HepG2 (cell line): ENCODE data around the gene SPOP.

Experiments
- CC2D1A ChIP-seq: sonication (generic); formaldehyde crosslinking; IDR thresholded peaks from 2 replicates; pipeline ENCODE4 v1.8.1; 2023; ENCODE audit warnings: mild to moderate bottlenecking, missing genetic modification reagents
- EP300 ChIP-seq, 3 experiments: sonication (generic) in 1 of 3; formaldehyde crosslinking in 1 of 3; IDR thresholded peaks; 2 replicates each; pipeline versions ENCODE4 v1.5.1 to v1.6.1; 2011 to 2020; ENCODE audit warnings: low read depth in 2 of 3, low read length in 2 of 3, borderline replicate concordance in 1 of 3, improper control_type of control experiment in 1 of 3, mild to moderate bottlenecking in 1 of 3, missing genetic modification reagents in 1 of 3, moderate library complexity in 1 of 3
- POLR2A ChIP-seq, 2 experiments: IDR thresholded peaks; 2 replicates each; pipeline ENCODE4 v1.6.1; 2011; ENCODE audit warnings: low read depth in 2 of 2, low read length in 2 of 2, mild to moderate bottlenecking in 1 of 2, moderate library complexity in 1 of 2; ENCODE audit not compliant: insufficient read depth in 1 of 2
- RAD21 ChIP-seq: fragments of 450-650 bp; formaldehyde crosslinking; IDR thresholded peaks from 2 replicates; pipeline ENCODE4 v1.5.0; 2020; ENCODE audit warnings: mild to moderate bottlenecking
- SALL2 ChIP-seq: sonication (generic); formaldehyde crosslinking; IDR thresholded peaks from 2 replicates; pipeline ENCODE4 v1.8.1; 2023; ENCODE audit warnings: mild to moderate bottlenecking, missing genetic modification reagents, inconsistent platforms
- ZNF567 ChIP-seq: sonication (generic); formaldehyde crosslinking; IDR thresholded peaks from 2 replicates; pipeline ENCODE4 v1.8.1; 2023; ENCODE audit warnings: mild to moderate bottlenecking, missing genetic modification reagents, borderline replicate concordance
- ZNF737 ChIP-seq: sonication (generic); formaldehyde crosslinking; IDR thresholded peaks from 2 replicates; pipeline ENCODE4 v1.5.0; 2020; ENCODE audit warnings: missing genetic modification reagents, mild to moderate bottlenecking, borderline replicate concordance
- ZSCAN30 ChIP-seq: sonication (generic); formaldehyde crosslinking; IDR thresholded peaks from 2 replicates; pipeline ENCODE4 v1.5.0; 2020; ENCODE audit warnings: mild to moderate bottlenecking, missing genetic modification reagents
- TF ChIP-seq, protein P1 (sequence below): sonication (generic); formaldehyde crosslinking; IDR thresholded peaks from 2 replicates; pipeline ENCODE4 v1.4.0; 2020; ENCODE audit warnings: missing genetic modification reagents, borderline replicate concordance
- TF ChIP-seq, protein P2 (sequence below): IDR thresholded peaks from 2 replicates; pipeline ENCODE4 v1.6.1; 2016; ENCODE audit warnings: low read depth, borderline replicate concordance
- TF ChIP-seq, protein P3 (sequence below): sonication (generic); formaldehyde crosslinking; IDR thresholded peaks from 2 replicates; pipeline ENCODE4 v1.8.0; 2022; ENCODE audit warnings: mild to moderate bottlenecking, missing genetic modification reagents; ENCODE audit not compliant: insufficient replicate concordance
- TF ChIP-seq, protein P4 (sequence below): sonication (generic); formaldehyde crosslinking; IDR thresholded peaks from 2 replicates; pipeline ENCODE4 v1.5.0; 2020; ENCODE audit warnings: mild to moderate bottlenecking, missing genetic modification reagents, moderate library complexity

DNA sequence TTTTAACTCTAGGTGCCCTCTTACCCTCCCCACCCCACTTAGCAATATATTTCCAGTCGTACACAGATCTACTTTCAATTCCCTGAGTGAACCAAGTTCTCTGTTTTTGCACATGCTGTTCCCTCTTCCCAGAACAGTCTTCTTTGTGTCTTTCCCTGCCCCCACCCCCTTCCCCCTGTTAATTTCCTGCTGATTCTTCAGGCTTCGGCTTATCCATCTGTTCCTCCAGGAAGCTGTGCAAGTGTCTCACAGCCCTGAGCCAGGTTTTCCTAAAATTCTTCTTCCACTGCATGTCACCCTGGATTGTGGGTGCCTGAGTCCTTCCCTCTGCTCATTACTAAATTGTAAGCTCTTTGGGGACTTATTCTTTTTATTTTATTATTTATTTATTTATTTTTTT is 12.4 kb upstream of the SPOP start:
- no peak for TF ChIP-seq ZSCAN30
- no peak for TF ChIP-seq ZNF737
- TF ChIP-seq CC2D1A (CRISPR knock-in tag): no peak
- no peak for TF ChIP-seq SALL2 (CRISPR knock-in tag)
- no peak for TF ChIP-seq EP300 (IDR thresholded peaks at IDR 0.05; ENCODE audit: low read depth in 2 of 2, low read length in 2 of 2)
- TF ChIP-seq EP300 (CRISPR knock-in tag; IDR thresholded peaks at IDR 0.05; ENCODE audit: borderline replicate concordance): no peak
- no peak for TF ChIP-seq RAD21
- TF ChIP-seq, protein P1, sequence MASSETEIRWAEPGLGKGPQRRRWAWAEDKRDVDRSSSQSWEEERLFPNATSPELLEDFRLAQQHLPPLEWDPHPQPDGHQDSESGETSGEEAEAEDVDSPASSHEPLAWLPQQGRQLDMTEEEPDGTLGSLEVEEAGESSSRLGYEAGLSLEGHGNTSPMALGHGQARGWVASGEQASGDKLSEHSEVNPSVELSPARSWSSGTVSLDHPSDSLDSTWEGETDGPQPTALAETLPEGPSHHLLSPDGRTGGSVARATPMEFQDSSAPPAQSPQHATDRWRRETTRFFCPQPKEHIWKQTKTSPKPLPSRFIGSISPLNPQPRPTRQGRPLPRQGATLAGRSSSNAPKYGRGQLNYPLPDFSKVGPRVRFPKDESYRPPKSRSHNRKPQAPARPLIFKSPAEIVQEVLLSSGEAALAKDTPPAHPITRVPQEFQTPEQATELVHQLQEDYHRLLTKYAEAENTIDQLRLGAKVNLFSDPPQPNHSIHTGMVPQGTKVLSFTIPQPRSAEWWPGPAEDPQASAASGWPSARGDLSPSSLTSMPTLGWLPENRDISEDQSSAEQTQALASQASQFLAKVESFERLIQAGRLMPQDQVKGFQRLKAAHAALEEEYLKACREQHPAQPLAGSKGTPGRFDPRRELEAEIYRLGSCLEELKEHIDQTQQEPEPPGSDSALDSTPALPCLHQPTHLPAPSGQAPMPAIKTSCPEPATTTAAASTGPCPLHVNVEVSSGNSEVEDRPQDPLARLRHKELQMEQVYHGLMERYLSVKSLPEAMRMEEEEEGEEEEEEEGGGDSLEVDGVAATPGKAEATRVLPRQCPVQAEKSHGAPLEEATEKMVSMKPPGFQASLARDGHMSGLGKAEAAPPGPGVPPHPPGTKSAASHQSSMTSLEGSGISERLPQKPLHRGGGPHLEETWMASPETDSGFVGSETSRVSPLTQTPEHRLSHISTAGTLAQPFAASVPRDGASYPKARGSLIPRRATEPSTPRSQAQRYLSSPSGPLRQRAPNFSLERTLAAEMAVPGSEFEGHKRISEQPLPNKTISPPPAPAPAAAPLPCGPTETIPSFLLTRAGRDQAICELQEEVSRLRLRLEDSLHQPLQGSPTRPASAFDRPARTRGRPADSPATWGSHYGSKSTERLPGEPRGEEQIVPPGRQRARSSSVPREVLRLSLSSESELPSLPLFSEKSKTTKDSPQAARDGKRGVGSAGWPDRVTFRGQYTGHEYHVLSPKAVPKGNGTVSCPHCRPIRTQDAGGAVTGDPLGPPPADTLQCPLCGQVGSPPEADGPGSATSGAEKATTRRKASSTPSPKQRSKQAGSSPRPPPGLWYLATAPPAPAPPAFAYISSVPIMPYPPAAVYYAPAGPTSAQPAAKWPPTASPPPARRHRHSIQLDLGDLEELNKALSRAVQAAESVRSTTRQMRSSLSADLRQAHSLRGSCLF: no peak
- no peak for TF ChIP-seq POLR2A (IDR thresholded peaks at IDR 0.05; ENCODE audit: insufficient read depth in 1 of 2, low read depth in 2 of 2, low read length in 2 of 2)
- no peak for TF ChIP-seq ZNF567 (CRISPR knock-in tag)
- TF ChIP-seq, protein P2, sequence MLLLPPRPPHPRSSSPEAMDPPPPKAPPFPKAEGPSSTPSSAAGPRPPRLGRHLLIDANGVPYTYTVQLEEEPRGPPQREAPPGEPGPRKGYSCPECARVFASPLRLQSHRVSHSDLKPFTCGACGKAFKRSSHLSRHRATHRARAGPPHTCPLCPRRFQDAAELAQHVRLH (CRISPR knock-in tag): no peak
- TF ChIP-seq, protein P3, sequence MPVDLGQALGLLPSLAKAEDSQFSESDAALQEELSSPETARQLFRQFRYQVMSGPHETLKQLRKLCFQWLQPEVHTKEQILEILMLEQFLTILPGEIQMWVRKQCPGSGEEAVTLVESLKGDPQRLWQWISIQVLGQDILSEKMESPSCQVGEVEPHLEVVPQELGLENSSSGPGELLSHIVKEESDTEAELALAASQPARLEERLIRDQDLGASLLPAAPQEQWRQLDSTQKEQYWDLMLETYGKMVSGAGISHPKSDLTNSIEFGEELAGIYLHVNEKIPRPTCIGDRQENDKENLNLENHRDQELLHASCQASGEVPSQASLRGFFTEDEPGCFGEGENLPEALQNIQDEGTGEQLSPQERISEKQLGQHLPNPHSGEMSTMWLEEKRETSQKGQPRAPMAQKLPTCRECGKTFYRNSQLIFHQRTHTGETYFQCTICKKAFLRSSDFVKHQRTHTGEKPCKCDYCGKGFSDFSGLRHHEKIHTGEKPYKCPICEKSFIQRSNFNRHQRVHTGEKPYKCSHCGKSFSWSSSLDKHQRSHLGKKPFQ (CRISPR knock-in tag): no peak
- TF ChIP-seq, protein P4, sequence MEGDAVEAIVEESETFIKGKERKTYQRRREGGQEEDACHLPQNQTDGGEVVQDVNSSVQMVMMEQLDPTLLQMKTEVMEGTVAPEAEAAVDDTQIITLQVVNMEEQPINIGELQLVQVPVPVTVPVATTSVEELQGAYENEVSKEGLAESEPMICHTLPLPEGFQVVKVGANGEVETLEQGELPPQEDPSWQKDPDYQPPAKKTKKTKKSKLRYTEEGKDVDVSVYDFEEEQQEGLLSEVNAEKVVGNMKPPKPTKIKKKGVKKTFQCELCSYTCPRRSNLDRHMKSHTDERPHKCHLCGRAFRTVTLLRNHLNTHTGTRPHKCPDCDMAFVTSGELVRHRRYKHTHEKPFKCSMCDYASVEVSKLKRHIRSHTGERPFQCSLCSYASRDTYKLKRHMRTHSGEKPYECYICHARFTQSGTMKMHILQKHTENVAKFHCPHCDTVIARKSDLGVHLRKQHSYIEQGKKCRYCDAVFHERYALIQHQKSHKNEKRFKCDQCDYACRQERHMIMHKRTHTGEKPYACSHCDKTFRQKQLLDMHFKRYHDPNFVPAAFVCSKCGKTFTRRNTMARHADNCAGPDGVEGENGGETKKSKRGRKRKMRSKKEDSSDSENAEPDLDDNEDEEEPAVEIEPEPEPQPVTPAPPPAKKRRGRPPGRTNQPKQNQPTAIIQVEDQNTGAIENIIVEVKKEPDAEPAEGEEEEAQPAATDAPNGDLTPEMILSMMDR (CRISPR knock-in tag): no peak
